ENCODE results near the gene TNS1. TPM values are rescaled to one million over a fixed set of nuclear protein-coding genes. Genes with fewer than 3 reads are reported as not detected.

Gene TNS1
- total and polyA plus RNA-seq, 2 experiments from 2014 or later, result 81.6 to 99.3 TPM

GRCh38 chr2:217785544-217786045 is 217.2 kb downstream of the TNS1 start:
- peak; percentile 73 for DNase-seq
- Histone ChIP-seq H3K27me3 (replicated peaks; ENCODE audit: insufficient read depth) (no peaks in the 10 kb centered on the region), H3K9ac (no peak overlapping the region), H2AFZ (0 out of 2 replicates have a peak overlapping the region, but pooled peaks have one; percentile 56), H3K9me3 (ENCODE audit: low read depth) (no peaks in the 10 kb centered on the region), H3K9me2 (ENCODE audit: insufficient read depth) (no peaks in the 10 kb centered on the region), H4K20me1 (ENCODE audit: insufficient read depth) (no peaks in the 10 kb centered on the region), H3K36me3 (ENCODE audit: low read depth) (peaks cover 7% of the 10 kb centered on the region; the same call in 1 of the 2 replicates), H3K4me1 (ENCODE audit: insufficient read depth) (0 out of 2 replicates have a peak, but pooled peaks cover 6% of the 10 kb centered on the region), H3K4me2 (ENCODE audit: unreplicated experiment) (no peak overlapping the region), H3F3A (ENCODE audit: insufficient read depth) (peaks cover 14% of the 10 kb centered on the region), H3K4me3 (no peak overlapping the region), H3K27ac (no peak overlapping the region), H3K79me2 (ENCODE audit: insufficient read depth) (no peaks in the 10 kb centered on the region)
- WGBS, 2 experiments (ENCODE audit: low coverage in 1 of 2, low lambda C conversion rate in 2 of 2, missing lambda C conversion rate in 2 of 2), result 13 to 24% methylated on average over 9 to 10 of the region's 10 CpGs
- TF ChIP-seq EZH2 (IDR thresholded peaks at IDR 0.05; ENCODE audit: insufficient read depth, poor library complexity, severe bottlenecking) (no peak), EZH2phosphoT487 (IDR thresholded peaks at IDR 0.05; ENCODE audit: insufficient read depth, low read depth) (no peak)
- in situ Hi-C loops (cut with MboI), result loop anchor here (10.0 kb wide), 2 partner anchors 199 to 279 kb away; partner anchors contain the start of gene RUFY4

DNA sequence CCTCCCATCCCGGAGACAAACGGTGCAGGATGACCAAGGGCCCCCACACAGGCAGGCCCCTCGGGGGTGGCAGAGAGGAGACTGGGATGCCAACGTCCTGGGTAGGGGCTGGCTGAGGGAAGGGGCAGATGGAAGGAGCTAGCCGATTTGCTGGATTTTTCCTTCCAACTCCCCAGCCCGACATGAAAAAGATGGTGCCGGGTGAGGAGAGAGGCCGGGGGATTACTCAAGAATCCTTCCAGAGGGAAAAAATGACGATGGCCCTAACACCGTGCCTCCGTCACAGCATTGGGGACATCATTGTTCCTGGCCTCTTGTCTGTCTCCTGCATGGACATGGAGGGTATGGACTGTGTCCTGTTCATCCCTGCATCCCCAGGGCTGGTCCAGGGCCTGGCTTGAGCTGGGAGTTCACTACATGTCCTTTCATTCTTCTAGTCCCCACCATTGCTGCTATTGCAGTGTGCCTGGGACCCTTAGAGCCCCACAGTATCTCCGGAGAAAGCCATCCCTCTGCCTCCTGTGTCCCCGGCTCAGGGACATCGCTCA is 217.7 kb downstream of the TNS1 start:
- H3K79me2 ChIP-seq (ENCODE audit: insufficient read depth), result no peaks in the 10 kb centered on the region
- H4K20me1 ChIP-seq (ENCODE audit: insufficient read depth), result no peaks in the 10 kb centered on the region
- no peaks in the 10 kb centered on the region for H3K27me3 ChIP-seq (replicated peaks; ENCODE audit: insufficient read depth)
- H3K9ac ChIP-seq, result no peak overlapping the region
- peaks cover 7% of the 10 kb centered on the region; the same call in 1 of the 2 replicates for H3K36me3 ChIP-seq (ENCODE audit: low read depth)
- 0 out of 2 replicates have a peak, but pooled peaks cover under 1% of the 10 kb centered on the region for H3K4me1 ChIP-seq (ENCODE audit: insufficient read depth)
- H3K9me3 ChIP-seq (ENCODE audit: low read depth), result no peaks in the 10 kb centered on the region
- H3K9me2 ChIP-seq (ENCODE audit: insufficient read depth), result no peaks in the 10 kb centered on the region
- DNase-seq, result no peak
- no peak for TF ChIP-seq EZH2phosphoT487 (IDR thresholded peaks at IDR 0.05; ENCODE audit: insufficient read depth, low read depth)
- no peak for TF ChIP-seq EZH2 (IDR thresholded peaks at IDR 0.05; ENCODE audit: insufficient read depth, poor library complexity, severe bottlenecking)
- 66 to 67% methylated on average over 13 to 14 of the region's 14 CpGs for WGBS, 2 experiments (ENCODE audit: low coverage in 1 of 2, low lambda C conversion rate in 2 of 2, missing lambda C conversion rate in 2 of 2)
- in situ Hi-C loops (cut with MboI), result loop anchor here (10.0 kb wide), 2 partner anchors 200 to 280 kb away; partner anchors contain the start of gene RUFY4
- H3K4me3 ChIP-seq, result no peak overlapping the region
- 0 out of 2 replicates have a peak overlapping the region, but pooled peaks have one; percentile 56 for H2AFZ ChIP-seq
- peaks cover 9% of the 10 kb centered on the region for H3F3A ChIP-seq (ENCODE audit: insufficient read depth)
- no peak overlapping the region for H3K4me2 ChIP-seq (ENCODE audit: unreplicated experiment)
- H3K27ac ChIP-seq, result no peak overlapping the region

DNA sequence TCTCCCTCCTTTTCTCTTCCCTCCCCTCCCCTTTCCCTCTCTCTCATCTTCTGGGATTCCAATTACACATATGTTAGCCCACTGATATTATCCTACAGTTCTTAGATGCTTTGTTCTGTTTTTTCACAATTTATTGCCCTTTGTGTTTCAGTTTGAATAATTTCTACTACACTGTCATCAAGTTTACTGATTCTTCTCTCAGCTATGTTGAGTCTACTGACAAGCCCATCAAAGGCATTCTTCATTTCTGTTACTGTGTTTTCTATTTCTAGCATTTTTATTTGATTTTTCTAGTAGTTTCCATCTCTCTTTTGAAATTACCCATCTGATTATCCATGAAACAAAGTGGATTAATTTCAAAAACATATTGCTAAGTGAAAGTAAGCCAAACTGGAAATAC is 219.6 kb downstream of the TNS1 start:
- Histone ChIP-seq H3K27me3 (replicated peaks; ENCODE audit: insufficient read depth) (no peaks in the 10 kb centered on the region), H3K36me3 (ENCODE audit: low read depth) (peaks cover 13% of the 10 kb centered on the region), H2AFZ (no peak overlapping the region), H4K20me1 (ENCODE audit: insufficient read depth) (no peaks in the 10 kb centered on the region), H3K4me3 (no peak overlapping the region), H3K4me2 (ENCODE audit: unreplicated experiment) (no peak overlapping the region), H3K9me3 (ENCODE audit: low read depth) (no peaks in the 10 kb centered on the region), H3K4me1 (ENCODE audit: insufficient read depth) (no peaks in the 10 kb centered on the region), H3F3A (ENCODE audit: insufficient read depth) (peaks cover 8% of the 10 kb centered on the region), H3K9ac (no peak overlapping the region), H3K79me2 (ENCODE audit: insufficient read depth) (no peaks in the 10 kb centered on the region), H3K27ac (no peak overlapping the region), H3K9me2 (ENCODE audit: insufficient read depth) (no peaks in the 10 kb centered on the region)
- in situ Hi-C loops (cut with MboI), result loop anchor here (10.0 kb wide), 2 partner anchors 202 to 282 kb away; partner anchors contain the start of gene RUFY4
- DNase-seq, result no peak
- TF ChIP-seq EZH2 (IDR thresholded peaks at IDR 0.05; ENCODE audit: insufficient read depth, poor library complexity, severe bottlenecking), result no peak
- TF ChIP-seq EZH2phosphoT487 (IDR thresholded peaks at IDR 0.05; ENCODE audit: insufficient read depth, low read depth), result no peak

- in situ Hi-C loops (cut with MboI), result no loop called here
Measured at GRCh38 chr2:217777906-217778305, 224.9 kb downstream of the TNS1 start.

More at GRCh38 chr2:217777906-217778305, 224.9 kb downstream of the TNS1 start:
- Histone ChIP-seq H3K4me3 (no peak overlapping the region), H3K79me2 (ENCODE audit: insufficient read depth) (no peaks in the 10 kb centered on the region), H3K9ac (no peak overlapping the region), H3K36me3 (ENCODE audit: low read depth) (peaks cover 21% of the 10 kb centered on the region), H3K9me3 (ENCODE audit: low read depth) (no peaks in the 10 kb centered on the region), H3K27me3 (replicated peaks; ENCODE audit: insufficient read depth) (no peaks in the 10 kb centered on the region), H3K9me2 (ENCODE audit: insufficient read depth) (no peaks in the 10 kb centered on the region), H3K4me2 (ENCODE audit: unreplicated experiment) (no peak overlapping the region), H4K20me1 (ENCODE audit: insufficient read depth) (no peaks in the 10 kb centered on the region), H3K4me1 (ENCODE audit: insufficient read depth) (no peaks in the 10 kb centered on the region), H3F3A (ENCODE audit: insufficient read depth) (peaks cover 11% of the 10 kb centered on the region), H2AFZ (no peak overlapping the region), H3K27ac (no peak overlapping the region)
- no peak for DNase-seq
- TF ChIP-seq EZH2phosphoT487 (IDR thresholded peaks at IDR 0.05; ENCODE audit: insufficient read depth, low read depth) (no peak), EZH2 (IDR thresholded peaks at IDR 0.05; ENCODE audit: insufficient read depth, poor library complexity, severe bottlenecking) (no peak)

Data from GM23248 (cell line).